Fibroblast of gingiva (primary cell): Measurements from ENCODE around the gene PTPRD.

Experiments
- DNase-seq: peaks from one replicate; pipeline ENCODE4 v3.0.0-alpha.2; 2011; ENCODE audit warnings: low read depth

Gene PTPRD

GRCh38 chr9:10172476-10172875 lies 440.3 kb downstream of the PTPRD start:
- no peak for DNase-seq

- no peak for DNase-seq
Observed at GRCh38 chr9:10168241-10168640, 444.6 kb downstream of the PTPRD start.

GRCh38 chr9:10148796-10149195 lies 464.0 kb downstream of the PTPRD start:
- no peak for DNase-seq

GRCh38 chr9:10146517-10147331 lies 466.1 kb downstream of the PTPRD start:
- DNase-seq: no peak

- no peak for DNase-seq
Observed at GRCh38 chr9:10144355-10144754, 468.4 kb downstream of the PTPRD start.

GRCh38 chr9:10135553-10135952 lies 477.2 kb downstream of the PTPRD start:
- DNase-seq: no peak

- no peak for DNase-seq
Observed at GRCh38 chr9:10134266-10134665, 478.5 kb downstream of the PTPRD start.

GRCh38 chr9:10130061-10130675 lies 482.6 kb downstream of the PTPRD start:
- DNase-seq: no peak

- no peak for DNase-seq
Observed at GRCh38 chr9:10127867-10128266, 484.9 kb downstream of the PTPRD start.

- DNase-seq: no peak
Observed at GRCh38 chr9:10112798-10113197, 500.0 kb downstream of the PTPRD start.

- DNase-seq: no peak
Observed at GRCh38 chr9:10112070-10112469, 500.7 kb downstream of the PTPRD start.

GRCh38 chr9:10108815-10109214 lies 504.0 kb downstream of the PTPRD start:
- DNase-seq: no peak

- DNase-seq: no peak
Observed at GRCh38 chr9:10104774-10105173, 508.0 kb downstream of the PTPRD start.

GRCh38 chr9:10095208-10095607 lies 517.6 kb downstream of the PTPRD start:
- DNase-seq: no peak

- DNase-seq: no peak
Observed at GRCh38 chr9:10094563-10094962, 518.2 kb downstream of the PTPRD start.

- no peak for DNase-seq
Observed at GRCh38 chr9:10080012-10080411, 532.8 kb downstream of the PTPRD start.

GRCh38 chr9:10079284-10079964 lies 533.4 kb downstream of the PTPRD start:
- DNase-seq: no peak

GRCh38 chr9:10071579-10071978 lies 541.2 kb downstream of the PTPRD start:
- DNase-seq: no peak

- DNase-seq: no peak
Observed at GRCh38 chr9:10062629-10063395, 550.0 kb downstream of the PTPRD start.

GRCh38 chr9:10059044-10059443 lies 553.8 kb downstream of the PTPRD start:
- DNase-seq: no peak

- DNase-seq: no peak
Observed at GRCh38 chr9:10055886-10056395, 556.9 kb downstream of the PTPRD start.

- DNase-seq: no peak
Observed at GRCh38 chr9:10054456-10054855, 558.3 kb downstream of the PTPRD start.
